ENCODE results near the gene EXOC3L1. TPM values are rescaled to one million over a fixed set of nuclear protein-coding genes. Genes with fewer than 3 reads are reported as not detected.
A peak's percentile ranks its signal among the peaks of the same experiment; 100 is the strongest.

Gene EXOC3L1
- total and polyA plus RNA-seq, 2 of the 13 experiments (the other 11 are each of a cell fraction or from before 2014, with no cell fraction given): 0.12 TPM; not detected in 1

DNA sequence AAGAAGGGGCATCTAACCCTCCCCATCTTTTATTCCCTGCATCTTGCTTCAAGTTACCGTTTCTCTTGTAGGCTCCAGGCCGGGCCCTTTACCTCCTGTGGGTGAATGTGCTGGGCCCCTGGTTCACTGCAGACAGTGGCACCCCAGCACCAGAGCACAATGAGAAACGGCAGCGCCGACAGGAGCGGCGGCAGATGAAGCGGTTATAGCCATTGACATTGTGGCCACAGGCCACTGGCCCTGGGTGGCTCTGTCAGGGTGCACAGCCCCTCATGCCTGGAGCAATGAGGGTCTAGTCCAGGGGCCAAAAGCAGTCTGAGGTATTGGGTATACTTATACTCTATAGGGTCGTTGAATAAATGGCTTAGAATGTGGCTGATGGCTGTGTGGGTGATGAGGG lies 39.0 kb upstream of the EXOC3L1 start (continued):
- TF ChIP-seq ZBTB7A (CRISPR knock-in tag; IDR thresholded peaks at IDR 0.05): no peak
- TF ChIP-seq ZNF253 (CRISPR knock-in tag; IDR thresholded peaks at IDR 0.05; ENCODE audit: borderline replicate concordance): no peak

DNA sequence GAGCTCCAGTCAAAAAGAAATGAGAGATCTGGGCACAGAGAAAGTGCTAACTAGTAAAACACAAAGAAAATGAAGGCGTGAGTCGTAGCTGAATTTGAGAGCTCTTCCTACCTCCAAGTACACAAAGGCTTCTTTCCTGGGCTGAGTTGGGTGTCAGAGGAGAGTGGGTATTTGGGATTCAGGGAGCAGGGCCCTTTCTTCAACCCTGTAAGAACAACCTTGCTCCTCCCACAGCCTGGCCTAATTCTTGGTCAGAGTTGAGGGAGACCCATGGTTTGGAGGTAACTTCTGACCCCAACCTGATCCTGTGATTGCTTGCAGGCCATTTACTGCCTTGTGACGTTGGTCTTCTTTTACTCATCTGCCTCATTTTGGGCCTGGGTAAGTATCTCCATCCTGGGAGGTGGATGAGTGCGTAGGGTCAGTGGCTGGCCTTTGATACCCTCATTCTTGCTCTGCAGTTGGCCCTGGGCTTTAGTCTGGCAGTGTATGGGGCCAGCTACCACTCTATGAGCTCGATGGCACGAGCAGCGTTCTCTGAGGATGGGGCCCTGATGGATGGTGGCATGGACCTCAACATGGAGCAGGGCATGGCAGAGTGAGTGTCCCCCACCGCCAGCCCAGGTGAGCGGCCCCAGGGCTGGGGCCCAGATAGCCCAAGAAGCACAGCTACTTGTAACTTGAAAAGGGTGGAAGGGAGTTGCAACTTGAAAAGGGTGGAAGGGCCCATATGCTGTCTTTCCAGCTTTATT lies 38.3 kb upstream of the EXOC3L1 start:
- ChIA-PET POLR2A (interaction anchor here (1.7 kb wide), 1 partner anchor 35 kb away, joined by 8 read pairs; no protein-coding TSS in a partner anchor), CTCF (ENCODE audit: low intra/inter-chr PET ratio, low total read pairs) (no interaction called here)
- DNase-seq (ENCODE audit: low spot score): no peak
- peaks cover 34% of the 10 kb centered on the region for H3K4me1 ChIP-seq (ENCODE audit: insufficient read depth, low read length)
- no peaks in the 10 kb centered on the region for H3K9me3 ChIP-seq (ENCODE audit: low read length)
- WGBS (ENCODE audit: low lambda C conversion rate): 91% methylated on average over 9 of the region's 9 CpGs
- in situ Hi-C loops (cut with HindIII; ENCODE audit: extremely low pct_ligation_motif_present, low pct_unique_long_range_greater_than_20kb) (no loop called here), intact Hi-C loops (cut with micrococcal nuclease; ENCODE audit: unreplicated experiment) (loop anchor here (5.0 kb wide), 1 partner anchor 41 kb away; no protein-coding TSS in a partner anchor)
- TF ChIP-seq AGO2 (optimal IDR thresholded peaks at IDR 0.05; ENCODE audit: low read depth, low read length) (peak; percentile 30), ZNF34 (CRISPR knock-in tag; IDR thresholded peaks at IDR 0.05; ENCODE audit: borderline replicate concordance) (no peak), KLF16 (CRISPR knock-in tag; IDR thresholded peaks at IDR 0.05) (no peak), ZNF773 (CRISPR knock-in tag; IDR thresholded peaks at IDR 0.05; ENCODE audit: borderline replicate concordance) (no peak), CREB1 (IDR thresholded peaks at IDR 0.05) (no peak), CREB1 (CRISPR knock-in tag; IDR thresholded peaks at IDR 0.05) (no peak), TP53 (CRISPR knock-in tag; conservative IDR thresholded peaks at IDR 0.05) (no peak), MZF1 (CRISPR knock-in tag; IDR thresholded peaks at IDR 0.05; ENCODE audit: borderline replicate concordance) (0 out of 2 replicates have a peak, but pooled peaks have one; percentile 61), MXI1 (IDR thresholded peaks at IDR 0.05; ENCODE audit: borderline replicate concordance, low read depth, low read length) (no peak), GTF2F1 (IDR thresholded peaks at IDR 0.05; ENCODE audit: low read length) (no peak), SMC3 (IDR thresholded peaks at IDR 0.05; ENCODE audit: low read length) (no peak), ZNF879 (CRISPR knock-in tag; IDR thresholded peaks at IDR 0.05) (no peak), CREM (IDR thresholded peaks at IDR 0.05) (no peak), CREM (CRISPR knock-in tag; IDR thresholded peaks at IDR 0.05) (no peak), ZNF317 (CRISPR knock-in tag; IDR thresholded peaks at IDR 0.05) (no peak)
- TF ChIP-seq, protein P1, sequence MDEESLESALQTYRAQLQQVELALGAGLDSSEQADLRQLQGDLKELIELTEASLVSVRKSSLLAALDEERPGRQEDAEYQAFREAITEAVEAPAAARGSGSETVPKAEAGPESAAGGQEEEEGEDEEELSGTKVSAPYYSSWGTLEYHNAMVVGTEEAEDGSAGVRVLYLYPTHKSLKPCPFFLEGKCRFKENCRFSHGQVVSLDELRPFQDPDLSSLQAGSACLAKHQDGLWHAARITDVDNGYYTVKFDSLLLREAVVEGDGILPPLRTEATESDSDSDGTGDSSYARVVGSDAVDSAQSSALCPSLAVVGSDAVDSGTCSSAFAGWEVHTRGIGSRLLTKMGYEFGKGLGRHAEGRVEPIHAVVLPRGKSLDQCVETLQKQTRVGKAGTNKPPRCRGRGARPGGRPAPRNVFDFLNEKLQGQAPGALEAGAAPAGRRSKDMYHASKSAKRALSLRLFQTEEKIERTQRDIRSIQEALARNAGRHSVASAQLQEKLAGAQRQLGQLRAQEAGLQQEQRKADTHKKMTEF (CRISPR knock-in tag; IDR thresholded peaks at IDR 0.05): no peak
- TF ChIP-seq, protein P2, sequence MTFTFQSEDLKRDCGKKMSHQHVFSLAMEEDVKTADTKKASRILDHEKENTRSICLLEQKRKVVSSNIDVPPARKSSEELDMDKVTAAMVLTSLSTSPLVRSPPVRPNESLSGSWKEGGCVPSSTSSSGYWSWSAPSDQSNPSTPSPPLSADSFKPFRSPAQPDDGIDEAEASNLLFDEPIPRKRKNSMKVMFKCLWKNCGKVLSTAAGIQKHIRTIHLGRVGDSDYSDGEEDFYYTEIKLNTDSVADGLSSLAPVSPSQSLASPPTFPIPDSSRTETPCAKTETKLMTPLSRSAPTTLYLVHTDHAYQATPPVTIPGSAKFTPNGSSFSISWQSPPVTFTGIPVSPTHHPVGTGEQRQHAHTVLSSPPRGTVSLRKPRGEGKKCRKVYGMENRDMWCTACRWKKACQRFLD (CRISPR knock-in tag; IDR thresholded peaks at IDR 0.05; ENCODE audit: borderline replicate concordance): no peak
- TF ChIP-seq, protein P3, sequence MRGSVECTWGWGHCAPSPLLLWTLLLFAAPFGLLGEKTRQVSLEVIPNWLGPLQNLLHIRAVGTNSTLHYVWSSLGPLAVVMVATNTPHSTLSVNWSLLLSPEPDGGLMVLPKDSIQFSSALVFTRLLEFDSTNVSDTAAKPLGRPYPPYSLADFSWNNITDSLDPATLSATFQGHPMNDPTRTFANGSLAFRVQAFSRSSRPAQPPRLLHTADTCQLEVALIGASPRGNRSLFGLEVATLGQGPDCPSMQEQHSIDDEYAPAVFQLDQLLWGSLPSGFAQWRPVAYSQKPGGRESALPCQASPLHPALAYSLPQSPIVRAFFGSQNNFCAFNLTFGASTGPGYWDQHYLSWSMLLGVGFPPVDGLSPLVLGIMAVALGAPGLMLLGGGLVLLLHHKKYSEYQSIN (CRISPR knock-in tag; IDR thresholded peaks at IDR 0.05; ENCODE audit: borderline replicate concordance): no peak
- peaks cover 0 to 4% of the 10 kb centered on the region in 2 experiments; a peak in 1 of 5 replicates for H3K27me3 ChIP-seq (ENCODE audit: control insufficient read depth in 1 of 2, insufficient read depth in 2 of 2, low read length in 2 of 2)
- peak overlapping the region; percentile 97 to 100 (median 98) for H3K4me3 ChIP-seq (replicated peaks in 1 of 3; ENCODE audit: insufficient read depth in 1 of 3, low read depth in 2 of 3, low read length in 3 of 3)
- H3K27ac ChIP-seq (ENCODE audit: extremely low read length, insufficient read depth, low read length): peak overlapping the region; percentile 55
- H3K36me3 ChIP-seq (replicated peaks in 1 of 2; ENCODE audit: control insufficient read depth in 1 of 2, insufficient read depth in 2 of 2, low read length in 2 of 2): peaks cover 28 to 40% of the 10 kb centered on the region in 2 experiments
- ATAC-seq: no peak
- FAIRE-seq: no peak
- no peaks in the 10 kb centered on the region; the same call in 1 of the 2 replicates for H4K20me1 ChIP-seq (ENCODE audit: insufficient read depth, low read length)
- peak overlapping the region; percentile 98 for H3K9ac ChIP-seq (ENCODE audit: insufficient read depth, low read depth, low read length)
- BruUV-seq (replicated peaks): no TSS peak
- H3K79me2 ChIP-seq (ENCODE audit: insufficient read depth, low read length): peaks cover 17% of the 10 kb centered on the region
- no peak overlapping the region for H2AFZ ChIP-seq (ENCODE audit: low read length)
- H3K4me2 ChIP-seq (ENCODE audit: low read depth, low read length): peak overlapping the region; percentile 99

Measured in HepG2 (cell line).